HG03097 (cell line): ENCODE measurements around the gene POU2AF1.
"Not testable (repeated sequence)": the region's sequence is repeated elsewhere in the genome, so short reads cannot be mapped to it uniquely, and the experiment has no call there.

Source experiments
- ATAC-seq: cut with Tn5 transposase; IDR thresholded peaks from one replicate; pipeline ENCODE4 v1.9.1; 2021; ENCODE audit not compliant: unreplicated experiment, low FRiP score

POU2AF1 gene

DNA sequence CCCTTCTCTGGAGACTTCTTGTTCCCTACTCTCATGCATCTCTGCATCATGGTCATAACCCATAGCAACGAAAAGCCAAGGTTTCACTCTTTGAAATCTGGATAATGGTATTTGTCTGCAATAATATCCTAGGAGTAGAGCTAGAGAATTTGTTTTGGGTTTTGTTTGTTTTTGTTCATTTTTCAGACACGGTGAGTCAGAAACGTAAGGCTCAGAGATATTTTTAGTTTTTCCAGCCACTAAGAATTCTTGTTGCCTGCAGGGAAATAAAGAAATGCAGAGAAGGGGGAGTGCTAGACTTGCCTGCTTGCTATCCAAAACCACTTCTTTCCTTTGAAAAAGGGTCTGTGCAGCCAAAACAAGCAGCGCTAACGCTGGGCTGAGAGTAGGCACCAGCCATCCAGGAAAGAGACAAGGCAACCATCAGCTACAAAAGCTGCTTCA, 54.8 kb downstream of the POU2AF1 start:
- ATAC-seq: no peak

DNA sequence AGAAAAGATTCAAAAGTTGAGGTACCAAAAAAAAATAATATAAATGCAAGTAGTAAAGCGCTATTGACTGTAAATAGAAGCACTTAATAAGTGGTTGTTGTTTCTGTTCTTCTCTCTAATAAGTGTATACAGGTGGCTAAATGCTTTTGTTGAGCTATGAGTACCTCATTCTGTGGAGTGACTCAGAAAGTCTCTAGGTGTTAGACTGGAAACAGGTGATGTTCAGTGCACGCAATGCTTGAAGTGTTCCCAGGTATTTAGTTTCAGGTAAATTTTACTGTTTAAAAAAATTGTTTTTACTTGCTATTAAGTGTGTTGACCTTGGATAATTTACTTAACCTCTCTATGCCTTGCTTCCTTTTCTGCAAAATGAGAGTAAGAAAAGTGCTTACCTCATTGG, 56.5 kb downstream of the POU2AF1 start:
- ATAC-seq: no peak

DNA sequence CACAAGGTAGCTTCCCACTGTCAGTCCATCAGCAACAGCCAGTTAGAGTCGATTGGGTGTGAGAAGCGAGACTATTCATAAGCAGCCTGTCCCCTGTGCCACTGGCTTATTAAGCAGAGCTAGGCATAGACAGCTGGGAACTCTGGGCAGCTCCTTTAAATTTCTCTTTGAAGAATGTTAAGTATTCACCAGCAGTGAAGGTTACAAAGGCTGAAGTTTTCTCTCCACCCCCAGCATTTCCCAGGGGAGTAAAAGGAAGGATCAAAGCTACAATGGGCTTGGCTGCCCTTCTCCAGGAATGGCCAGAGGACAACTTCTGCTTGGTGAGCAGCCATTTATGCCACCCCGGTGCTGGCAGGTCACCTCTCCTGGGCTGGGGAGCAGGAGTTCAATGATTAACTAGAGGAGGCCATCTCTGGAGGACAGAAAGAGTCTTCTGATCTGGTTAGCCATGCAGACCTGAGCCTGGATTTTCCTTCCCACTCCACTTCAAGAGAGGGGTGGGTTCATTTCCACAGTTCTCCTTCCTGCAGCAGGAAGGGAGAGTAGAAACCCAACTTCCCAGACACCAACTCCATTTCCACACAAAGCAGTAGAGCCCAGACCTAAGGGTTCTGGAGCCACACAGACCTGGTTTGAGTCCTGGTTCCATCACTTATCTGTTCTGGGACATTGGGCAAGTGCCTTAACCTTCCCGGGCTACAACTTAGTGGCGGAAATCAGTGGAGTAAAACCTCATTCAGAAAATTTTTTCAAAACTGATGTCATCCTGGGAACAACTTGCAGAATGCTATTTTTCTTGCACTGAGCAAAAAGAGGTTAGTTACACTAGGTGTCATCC, 58.1 kb downstream of the POU2AF1 start:
- ATAC-seq: no peak

DNA sequence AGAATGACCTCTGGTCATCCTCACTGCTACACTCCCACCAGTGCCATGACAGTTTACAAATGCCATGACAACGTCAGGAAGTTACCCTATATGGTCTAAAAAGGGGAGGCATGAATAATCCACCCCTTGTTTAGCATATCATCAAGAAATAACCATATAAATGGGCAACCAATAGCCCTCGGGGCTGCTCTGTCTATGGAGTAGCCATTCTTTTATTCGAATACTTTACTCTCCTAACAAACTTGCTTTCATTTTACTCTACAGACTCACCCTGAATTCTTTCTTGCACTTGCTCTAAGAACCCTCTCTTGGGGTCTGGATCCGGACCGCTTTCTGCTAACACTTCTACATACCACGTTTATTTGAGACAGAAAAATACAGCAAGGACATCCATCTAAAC, 58.9 kb downstream of the POU2AF1 start:
- not testable (repeated sequence) for ATAC-seq

DNA sequence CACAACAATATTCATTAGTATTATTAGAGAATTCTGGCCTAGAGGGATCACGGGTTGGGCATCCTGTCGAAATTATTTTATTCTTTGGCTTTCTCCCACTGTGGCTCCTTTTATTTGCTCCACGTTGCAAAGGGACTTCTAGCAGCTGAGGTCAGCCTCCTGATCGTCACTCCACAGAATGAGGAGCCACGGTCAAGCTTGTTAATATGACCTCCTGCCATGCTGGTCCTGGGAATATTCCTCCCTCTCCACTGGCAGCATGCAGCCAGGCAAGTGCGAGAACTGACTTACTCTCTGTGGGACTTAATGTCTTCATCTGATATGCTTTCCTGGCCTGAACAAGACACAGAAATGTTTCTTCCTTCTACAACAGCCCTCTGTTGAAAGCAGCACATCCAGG, 59.8 kb downstream of the POU2AF1 start:
- no peak for ATAC-seq

DNA sequence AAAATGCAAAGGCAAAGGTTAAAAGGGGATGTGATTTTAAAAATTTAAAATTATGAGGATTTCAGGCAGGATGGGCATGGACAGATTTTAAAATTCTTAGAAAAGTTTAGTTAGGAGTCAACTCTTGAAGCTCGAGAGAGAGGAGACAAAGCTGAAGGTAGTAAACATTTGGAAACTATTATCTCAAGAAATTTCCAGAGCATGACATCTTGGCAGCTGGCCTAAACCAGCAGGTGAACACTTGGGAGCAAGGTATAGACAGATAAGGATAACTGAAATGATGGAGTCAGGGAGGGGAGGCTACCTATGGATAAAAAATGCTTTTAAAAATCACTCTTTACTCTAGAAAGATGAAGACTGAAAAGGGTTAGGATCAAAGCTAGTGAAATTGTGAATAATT, 67.0 kb downstream of the POU2AF1 start:
- ATAC-seq: no peak

DNA sequence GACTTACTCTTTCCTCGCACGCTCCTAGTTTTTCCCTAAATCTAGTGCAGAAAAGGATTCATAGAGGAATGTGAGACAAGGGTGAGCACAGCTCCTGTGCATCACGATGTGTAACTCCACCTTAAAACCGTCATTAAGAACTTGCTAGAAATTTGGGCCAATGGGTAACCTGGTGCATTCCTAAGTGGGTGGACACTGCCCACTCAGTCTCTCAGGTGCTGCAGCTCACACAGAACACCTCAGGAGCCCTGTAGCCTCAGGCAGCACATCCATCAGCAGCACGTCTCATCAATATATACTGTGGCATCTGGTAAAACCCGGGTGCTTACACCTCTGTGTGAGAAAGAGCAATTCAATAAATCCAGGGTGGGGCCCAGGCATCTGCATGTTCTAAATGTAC, 68.4 kb downstream of the POU2AF1 start:
- no peak for ATAC-seq

DNA sequence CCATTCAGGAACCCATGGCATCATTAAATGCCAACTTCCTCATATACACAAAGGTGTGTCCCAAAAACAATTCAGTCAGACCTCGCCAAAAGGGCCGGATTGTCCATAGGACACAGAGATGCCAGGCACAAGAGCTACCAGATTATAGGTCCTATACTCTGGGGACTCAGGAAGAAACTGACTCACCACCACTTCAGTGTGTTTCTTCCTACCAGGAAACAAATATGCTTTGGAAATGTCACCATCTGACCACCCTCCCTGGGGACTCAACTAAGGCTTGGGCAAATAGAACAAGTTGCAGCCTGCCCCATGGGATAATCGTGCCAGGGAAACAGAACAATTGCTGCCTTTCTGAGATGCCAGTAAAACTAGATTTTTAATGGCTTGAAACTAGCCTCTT, 69.0 kb downstream of the POU2AF1 start:
- no peak for ATAC-seq

DNA sequence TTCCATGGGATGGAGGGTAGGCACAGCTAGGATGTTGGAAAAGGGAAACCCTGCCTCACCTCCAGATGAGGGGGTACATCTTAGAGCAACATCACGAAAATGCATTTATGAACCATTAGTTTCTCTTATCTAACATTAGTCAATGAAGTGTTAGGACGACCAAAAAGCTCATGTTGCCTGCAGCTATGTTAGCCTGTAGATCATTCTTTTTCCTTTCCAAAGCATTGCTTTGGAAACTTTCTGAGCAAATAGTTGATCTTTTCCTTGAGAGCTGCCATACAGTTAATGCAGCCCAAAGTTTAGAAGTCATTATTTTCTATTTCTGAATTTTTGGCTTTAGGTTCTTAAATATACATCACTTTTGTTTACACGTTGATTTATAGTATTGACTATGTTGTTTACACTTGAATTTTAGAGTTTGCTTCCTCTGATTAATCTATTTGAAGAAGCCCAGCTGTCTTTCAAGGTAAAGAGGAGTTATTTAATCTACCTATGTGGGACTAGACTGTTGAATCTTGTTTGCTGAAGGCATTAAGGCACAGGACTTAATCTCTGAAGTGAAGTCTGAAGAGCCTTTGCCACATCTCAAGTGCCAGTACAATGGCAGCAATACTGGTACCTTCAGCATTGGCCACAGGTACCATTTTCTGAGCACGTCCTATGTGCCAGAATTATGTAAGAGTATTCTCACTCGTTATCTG, 69.7 kb downstream of the POU2AF1 start:
- ATAC-seq: no peak

DNA sequence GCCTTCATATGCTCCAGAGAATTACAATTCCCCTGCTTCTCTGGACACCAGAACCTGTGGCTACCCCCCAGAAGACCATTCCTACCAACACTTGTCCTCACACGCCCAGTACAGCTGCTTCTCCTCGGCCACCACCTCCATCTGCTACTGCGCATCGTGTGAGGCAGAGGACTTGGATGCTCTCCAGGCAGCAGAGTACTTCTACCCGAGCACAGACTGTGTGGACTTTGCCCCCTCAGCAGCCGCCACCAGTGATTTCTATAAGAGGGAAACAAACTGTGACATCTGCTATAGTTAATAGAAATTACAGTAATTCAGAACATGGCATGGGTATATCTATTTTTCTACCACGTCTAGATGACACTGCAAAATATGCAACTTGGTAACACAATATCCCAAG, 70.9 kb downstream of the POU2AF1 start:
- no peak for ATAC-seq

DNA sequence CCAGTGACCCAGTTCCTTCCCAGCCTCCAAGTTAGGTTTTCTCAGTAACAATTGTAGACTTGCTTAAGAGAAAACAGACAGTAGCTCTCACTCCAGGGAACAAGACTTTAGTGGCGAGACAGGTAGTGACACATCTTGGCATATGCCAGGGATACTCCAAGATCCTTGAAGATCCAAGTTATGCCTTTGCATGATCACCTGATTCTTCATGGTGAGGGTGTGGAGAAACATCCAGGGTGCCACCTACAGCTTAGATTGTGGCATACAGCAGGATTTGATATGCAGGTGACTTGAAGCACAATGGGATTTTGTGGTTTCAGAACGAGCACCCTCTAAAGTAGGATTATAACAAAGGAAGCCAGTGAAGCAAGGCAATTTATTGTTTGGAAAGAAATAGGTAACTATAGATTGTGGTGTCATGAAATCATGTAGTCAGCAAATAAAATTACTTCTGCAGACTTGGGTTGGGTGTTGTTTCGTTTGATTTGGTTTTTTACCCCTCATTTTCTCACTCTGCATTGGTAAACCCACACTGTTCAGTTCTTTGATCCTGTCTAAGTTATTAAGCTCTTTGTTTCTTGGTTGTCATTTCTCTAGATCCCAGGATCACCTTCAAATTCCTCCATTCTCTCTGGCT, 71.5 kb downstream of the POU2AF1 start:
- no peak for ATAC-seq

DNA sequence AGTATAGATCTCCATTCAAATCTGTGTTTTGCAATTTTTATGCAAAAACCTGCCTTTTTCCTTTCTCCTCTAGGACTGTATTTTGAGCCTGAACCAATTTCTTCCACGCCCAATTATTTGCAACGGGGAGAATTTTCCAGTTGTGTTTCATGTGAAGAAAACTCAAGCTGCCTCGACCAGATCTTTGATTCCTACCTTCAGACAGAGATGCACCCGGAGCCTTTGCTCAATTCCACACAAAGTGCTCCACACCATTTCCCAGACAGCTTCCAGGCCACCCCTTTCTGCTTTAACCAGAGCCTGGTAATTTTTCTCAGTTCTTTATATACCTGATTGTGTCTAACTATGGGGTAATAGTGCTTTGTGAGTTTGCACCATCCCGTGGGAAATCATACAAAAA, 72.8 kb downstream of the POU2AF1 start:
- no peak for ATAC-seq

DNA sequence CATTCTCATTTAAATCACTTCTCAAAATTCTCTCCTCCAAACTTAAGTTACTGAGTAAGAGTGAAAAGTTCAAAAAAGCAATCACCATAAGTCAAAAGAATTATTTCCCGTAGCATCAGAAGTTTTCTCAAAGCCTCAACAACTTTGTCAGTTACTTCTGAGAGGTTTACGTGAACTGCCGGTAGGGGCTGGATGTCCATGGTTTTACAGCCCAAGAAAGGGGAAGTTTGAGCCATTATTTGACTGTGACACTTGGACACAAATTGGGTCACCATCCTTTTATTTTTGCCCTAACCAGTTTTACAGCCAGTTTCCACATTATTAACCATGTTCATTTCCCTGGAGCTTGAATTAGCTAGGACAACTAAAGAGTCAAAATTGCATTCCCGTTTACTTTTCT, 73.2 kb downstream of the POU2AF1 start:
- no peak for ATAC-seq

DNA sequence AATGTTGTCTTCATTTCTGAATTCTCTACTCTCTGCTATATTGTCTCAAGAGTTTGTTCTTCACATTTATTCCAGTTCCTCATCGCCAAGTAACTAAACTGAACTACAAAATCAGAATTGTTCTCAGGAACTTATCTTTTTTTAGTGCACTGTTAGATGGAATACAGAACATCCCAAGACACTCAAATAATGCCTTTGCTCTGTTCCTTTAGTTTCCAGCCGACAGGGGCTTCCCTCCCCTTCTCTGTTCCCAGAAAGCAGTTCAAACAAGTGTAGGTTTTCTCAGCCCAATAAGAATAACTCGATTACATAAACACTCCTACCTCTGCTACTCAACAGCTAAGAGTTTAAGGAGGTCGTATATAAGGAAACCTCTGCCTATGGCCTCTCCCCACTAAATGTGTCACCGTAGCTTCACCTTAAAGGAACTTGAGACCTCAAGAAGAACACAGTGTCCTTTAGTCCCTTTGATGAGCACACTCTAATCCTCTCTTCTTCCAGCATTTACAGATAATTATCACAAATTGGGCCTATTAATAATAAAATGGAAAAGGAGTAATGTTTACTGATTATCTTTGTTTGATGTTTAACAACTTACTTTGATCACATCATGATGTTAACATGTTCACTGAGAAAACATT, 73.8 kb downstream of the POU2AF1 start:
- no peak for ATAC-seq

DNA sequence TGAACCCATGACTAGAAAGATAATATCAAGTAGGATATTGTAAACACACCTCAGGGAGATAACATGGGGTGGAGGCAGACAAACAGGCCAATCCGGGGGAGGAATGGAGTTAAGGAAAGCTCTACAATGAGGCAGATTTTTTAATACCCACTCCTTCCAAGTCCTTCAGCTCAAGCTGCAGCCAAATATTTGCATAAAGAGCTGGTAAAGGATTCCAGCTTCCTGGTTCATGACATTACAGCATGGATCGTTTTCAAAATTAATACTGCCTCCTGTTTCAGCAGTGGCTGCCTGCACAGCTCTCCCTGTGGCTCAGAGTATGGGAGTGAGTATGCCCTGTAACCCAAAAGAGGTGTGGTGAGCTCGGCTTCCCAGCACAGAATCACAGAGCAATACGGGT, 75.6 kb downstream of the POU2AF1 start:
- ATAC-seq: no peak

DNA sequence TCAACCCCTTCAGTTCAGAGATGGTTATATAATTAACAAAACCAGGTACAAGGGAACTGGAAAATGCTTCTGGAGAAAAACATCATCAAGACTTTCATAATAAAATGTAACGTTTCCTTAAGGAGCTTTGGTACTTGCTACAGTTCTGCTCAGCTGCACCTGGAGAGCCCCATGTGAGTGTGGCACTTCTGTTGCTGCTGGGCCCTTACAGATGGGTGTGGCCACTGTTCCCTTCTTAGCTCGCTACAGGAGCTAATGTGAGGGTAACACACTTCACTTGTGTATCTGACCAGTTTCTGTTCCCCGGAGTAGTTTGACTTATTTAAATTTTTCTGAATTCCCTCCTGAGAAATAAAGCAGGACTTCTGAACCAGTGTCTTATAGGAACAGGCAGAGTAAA, 76.8 kb downstream of the POU2AF1 start:
- no peak for ATAC-seq
